Tibial nerve (tissue), 4 donors: ENCODE results near the gene TMEM170A. TPM values are rescaled to one million over a fixed set of nuclear protein-coding genes. Genes with fewer than 3 reads are reported as not detected.

ENCODE experiments used
- DNase-seq, 2 donors: peaks; one replicate each; pipeline ENCODE4 v3.0.0-alpha.2; 2019; ENCODE audit warnings: low spot score in 2 of 2
- H3K27ac ChIP-seq, 4 donors: fragments of 200-600 bp; sonication (generic) in 3 of 4; one replicate each; pipeline ENCODE4 v1.5.1; 2017 to 2019; ENCODE audit warnings: mild to moderate bottlenecking in 1 of 4
- H3K27me3 ChIP-seq, 2 donors: fragments of 200-600 bp; sonication (generic) in 1 of 2; one replicate each; pipeline versions ENCODE4 v1.5.1 to v1.6.0; 2017 to 2019
- H3K36me3 ChIP-seq, 3 donors: fragments of 200-600 bp; sonication (generic); one replicate each; pipeline ENCODE4 v1.5.1; 2018 to 2019
- H3K4me1 ChIP-seq, 4 donors: fragments of 200-600 bp; sonication (generic) in 3 of 4; one replicate each; pipeline ENCODE4 v1.5.1; 2017 to 2019
- H3K4me3 ChIP-seq, 4 donors: fragments of 200-600 bp; sonication (generic) in 3 of 4; one replicate each; pipeline ENCODE4 v1.5.1; 2017 to 2019; ENCODE audit warnings: mild to moderate bottlenecking in 1 of 4, moderate library complexity in 1 of 4
- H3K9me3 ChIP-seq, 4 donors: fragments of 200-600 bp; sonication (generic) in 3 of 4; one replicate each; pipeline ENCODE4 v1.5.1; 2017 to 2019
- CTCF ChIP-seq, 5 experiments: fragments of 200-600 bp in 3 of 5; fragments of 450-650 bp in 2 of 5; sonication (generic) in 3 of 5; IDR thresholded peaks; one replicate each; pipeline ENCODE4 v1.5.1; 2016 to 2019; ENCODE audit warnings: antibody characterized with exemption in 5 of 5, mild to moderate bottlenecking in 3 of 5, moderate library complexity in 2 of 5
- EP300 ChIP-seq, 2 donors: sonication (generic); formaldehyde crosslinking; IDR thresholded peaks; one replicate each; pipeline ENCODE4 v1.6.1; 2017; ENCODE audit warnings: antibody characterized with exemption in 2 of 2, mild to moderate bottlenecking in 1 of 2
- POLR2A ChIP-seq, 2 donors: fragments of 450-650 bp; IDR thresholded peaks; one replicate each; pipeline ENCODE4 v1.6.1; 2017; ENCODE audit warnings: antibody characterized with exemption in 2 of 2, mild to moderate bottlenecking in 2 of 2, moderate library complexity in 2 of 2
- WGBS, 2 donors: methylation state at CpG; one replicate each; pipeline ENCODE4 v1.1.5; 2018; 5-methylcytosine and 5-hydroxymethylcytosine counted together
- total RNA-seq, 4 donors: library from RNA; depleted of rRNA; stranded (reverse); fragments of >200 nt; gene quantifications; one replicate each; pipeline ENCODE4 v1.1.0, GENCODE V29; 2016

The TMEM170A gene
- total RNA-seq, 4 donors from 2014 or later: 14.1 to 36.6 (median 21.8) TPM

GRCh38 chr16:75494661-75495075, 30.2 kb upstream of the TMEM170A start:
- Histone ChIP-seq H3K9me3 (no peaks in the 10 kb centered on the region), H3K27me3 (peaks cover 0 to 21% of the 10 kb centered on the region in 2 donors), H3K36me3 (no peaks in the 10 kb centered on the region), H3K4me1 (peaks cover 0 to 21% (median 14%) of the 10 kb centered on the region in 4 donors), H3K4me3 (peak overlapping the region; percentile 24 to 47 (median 39)), H3K27ac (no peak overlapping the region)
- no peak for TF ChIP-seq EP300 (IDR thresholded peaks at IDR 0.05)
- no peak for TF ChIP-seq CTCF (IDR thresholded peaks at IDR 0.05)
- DNase-seq: no peak
- 3 to 15% methylated on average over 14 to 25 of the region's 26 CpGs for WGBS, 2 donors

GRCh38 chr16:75494184-75494583, 29.7 kb upstream of the TMEM170A start:
- 50 to 70% methylated on average over 4 to 5 of the region's 5 CpGs for WGBS, 2 donors
- no peak for DNase-seq
- Histone ChIP-seq H3K9me3 (no peaks in the 10 kb centered on the region), H3K4me3 (peak overlapping the region in 2 of 4 donors; percentile 38 to 47), H3K27me3 (peaks cover 0 to 21% of the 10 kb centered on the region in 2 donors), H3K4me1 (peaks cover 0 to 21% (median 14%) of the 10 kb centered on the region in 4 donors), H3K27ac (no peak overlapping the region), H3K36me3 (no peaks in the 10 kb centered on the region)
- TF ChIP-seq EP300 (IDR thresholded peaks at IDR 0.05): no peak
- no peak for TF ChIP-seq CTCF (IDR thresholded peaks at IDR 0.05)
- TF ChIP-seq POLR2A (IDR thresholded peaks at IDR 0.05): no peak

- Histone ChIP-seq H3K4me1 (peaks cover 0 to 16% (median 11%) of the 10 kb centered on the region in 4 donors), H3K27ac (no peak overlapping the region), H3K27me3 (peaks cover 0 to 21% of the 10 kb centered on the region in 2 donors), H3K36me3 (no peaks in the 10 kb centered on the region), H3K9me3 (no peaks in the 10 kb centered on the region), H3K4me3 (no peak overlapping the region)
- 90 to 100% methylated on average over 1 of the region's 1 CpG for WGBS, 2 donors
- no peak for DNase-seq
- TF ChIP-seq EP300 (IDR thresholded peaks at IDR 0.05) (no peak), CTCF (IDR thresholded peaks at IDR 0.05) (no peak), POLR2A (IDR thresholded peaks at IDR 0.05) (no peak)
These were observed 27.4 kb upstream of the TMEM170A start for GRCh38 chr16:75491876-75492275.

- Histone ChIP-seq H3K4me3 (no peak overlapping the region), H3K4me1 (no peaks in the 10 kb centered on the region), H3K9me3 (no peaks in the 10 kb centered on the region), H3K27me3 (peaks cover 0 to 5% of the 10 kb centered on the region in 2 donors), H3K27ac (no peak overlapping the region), H3K36me3 (no peaks in the 10 kb centered on the region)
- WGBS, 2 donors: 88 to 94% methylated on average over 2 of the region's 2 CpGs
- DNase-seq: no peak
- TF ChIP-seq EP300 (IDR thresholded peaks at IDR 0.05) (no peak), POLR2A (IDR thresholded peaks at IDR 0.05) (no peak), CTCF (IDR thresholded peaks at IDR 0.05) (no peak)
These were observed 23.8 kb upstream of the TMEM170A start for GRCh38 chr16:75488322-75488721.

- Histone ChIP-seq H3K27ac (no peak overlapping the region), H3K4me1 (no peaks in the 10 kb centered on the region), H3K4me3 (no peak overlapping the region), H3K9me3 (no peaks in the 10 kb centered on the region), H3K36me3 (no peaks in the 10 kb centered on the region), H3K27me3 (no peaks in the 10 kb centered on the region)
- WGBS, 2 donors: 75 to 83% methylated on average over 2 of the region's 2 CpGs
- DNase-seq: no peak
- TF ChIP-seq CTCF (IDR thresholded peaks at IDR 0.05) (no peak), EP300 (IDR thresholded peaks at IDR 0.05) (no peak), POLR2A (IDR thresholded peaks at IDR 0.05) (no peak)
These were observed 22.3 kb upstream of the TMEM170A start for GRCh38 chr16:75486676-75487313.
